ENCODE results near the gene ABCG5.

The ABCG5 gene

DNA sequence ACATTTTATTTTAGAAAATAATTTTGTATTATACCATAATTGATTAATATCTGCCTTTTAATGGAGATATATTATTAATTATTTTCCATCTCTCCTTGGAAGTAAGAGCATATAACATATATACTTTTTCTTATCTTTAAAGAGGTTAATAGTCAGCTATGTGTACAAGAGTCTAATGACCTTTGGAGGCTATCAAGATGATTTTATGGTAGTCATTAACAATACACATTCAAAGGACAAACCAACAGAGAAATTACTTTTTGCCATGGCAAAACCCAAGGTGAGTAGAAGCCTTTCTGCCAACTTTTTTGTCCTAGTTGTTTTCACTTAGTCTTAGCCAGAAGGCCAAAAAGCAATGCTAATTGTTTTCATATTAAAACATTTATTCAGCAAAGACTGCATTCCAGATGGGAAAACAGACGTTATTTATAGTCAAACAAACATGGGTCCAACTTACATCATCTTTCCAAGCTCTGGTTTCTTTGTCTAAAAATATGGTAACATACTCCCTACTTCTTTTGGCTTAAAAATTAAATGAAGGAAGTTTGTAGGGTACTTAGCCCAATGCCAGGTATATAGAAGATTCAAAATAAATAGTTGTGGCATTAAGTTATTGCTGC, 74.4 kb downstream of the ABCG5 start:
- no peaks in the 10 kb centered on the region for H3K36me3 Mint-ChIP-seq
- DNase-seq (ENCODE audit: low spot score in 2 of 2) = no peak
- H3K4me1 Mint-ChIP-seq = no peaks in the 10 kb centered on the region
- H3K4me3 Mint-ChIP-seq = no peak overlapping the region
- no peak overlapping the region for H3K27ac Mint-ChIP-seq
- H3K9me3 Mint-ChIP-seq = no peaks in the 10 kb centered on the region
- ATAC-seq = no peak

DNA sequence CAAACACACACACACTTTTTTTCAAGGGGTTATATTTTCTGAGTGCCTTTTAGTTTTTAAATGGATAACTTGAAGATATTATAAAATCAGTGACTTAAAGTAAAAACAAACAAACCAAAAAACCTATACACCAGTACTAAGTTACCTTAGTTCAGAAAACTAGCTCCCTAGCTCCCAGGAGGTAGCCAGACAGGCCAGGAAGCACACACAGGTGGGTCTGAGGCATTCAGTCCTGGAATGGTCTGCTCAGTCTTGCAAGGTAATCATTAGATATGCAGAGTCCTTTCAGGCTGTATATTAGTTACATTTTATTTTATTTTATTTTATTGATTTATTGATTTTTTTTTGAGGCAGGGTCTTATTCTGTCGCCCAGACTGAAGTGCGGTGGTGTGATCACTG, 75.5 kb downstream of the ABCG5 start:
- Mint-ChIP-seq H3K9me3 (no peaks in the 10 kb centered on the region), H3K27ac (no peak overlapping the region), H3K4me3 (no peak overlapping the region), H3K4me1 (no peaks in the 10 kb centered on the region), H3K36me3 (no peaks in the 10 kb centered on the region)
- ATAC-seq (no peak), DNase-seq (ENCODE audit: low spot score in 2 of 2) (no peak)

All from stimulated activated effector memory CD8-positive, alpha-beta T cell treated with anti-CD3 and anti-CD28 coated beads, Interleukin-12 subunit alpha, Interleukin-12 subunit beta, amount 100 ng/mL, for 72 hours (primary cell).